SU-DHL-6 (cell line): ENCODE results near the gene SIGLEC1.

ENCODE experiments used
- H2AFZ ChIP-seq: fragments of 200-600 bp; sonication (generic); 2 replicates; pipeline ENCODE4 v1.6.1; 2014; ENCODE audit warnings: low read depth, mild to moderate bottlenecking, moderate library complexity, mixed read lengths, antibody characterized with exemption, low read length; ENCODE audit not compliant: severe bottlenecking
- H3F3A ChIP-seq: fragments of 200-600 bp; shearing (Covaris generic); 2 replicates; pipeline ENCODE4 v1.6.0; 2016; ENCODE audit warnings: antibody characterized with exemption, mild to moderate bottlenecking; ENCODE audit not compliant: insufficient read depth
- H3K27ac ChIP-seq: fragments of 200-600 bp; sonication (generic); 2 replicates; pipeline ENCODE4 v1.5.1; 2016; ENCODE audit warnings: low read depth, mild to moderate bottlenecking, low read length, moderate library complexity, mixed read lengths
- H3K27me3 ChIP-seq: fragments of 200-600 bp; sonication (generic), shearing (Covaris generic); 2 replicates; pipeline ENCODE4 v1.6.0; 2014; ENCODE audit warnings: mild to moderate bottlenecking, low read length
- H3K36me3 ChIP-seq: fragments of 200-600 bp; sonication (generic); 2 replicates; pipeline ENCODE4 v1.6.1; 2014; ENCODE audit warnings: mild to moderate bottlenecking, low read length, mixed read lengths
- H3K4me2 ChIP-seq: fragments of 300-600, 200-600 bp; shearing (Covaris generic), sonication (generic); 2 replicates; pipeline ENCODE4 v1.6.0; 2014; ENCODE audit warnings: low read length, low read depth, mild to moderate bottlenecking; ENCODE audit not compliant: poor library complexity, severe bottlenecking
- H3K4me3 ChIP-seq: fragments of 200-600 bp; sonication (generic); 2 replicates; pipeline ENCODE4 v1.5.1; 2014; ENCODE audit warnings: antibody characterized with exemption, low read length, mild to moderate bottlenecking, mixed read lengths; ENCODE audit not compliant: insufficient read depth, poor library complexity, severe bottlenecking
- H3K79me2 ChIP-seq: fragments of 200-600 bp; sonication (generic); 2 replicates; pipeline ENCODE4 v1.6.1; 2014; ENCODE audit warnings: mild to moderate bottlenecking, low read length, moderate library complexity; ENCODE audit not compliant: insufficient read depth
- H3K9ac ChIP-seq: fragments of 200-600 bp; sonication (generic); 2 replicates; pipeline ENCODE4 v1.7.0; 2014; ENCODE audit warnings: mild to moderate bottlenecking, low read length
- H3K9me2 ChIP-seq: fragments of 200-600 bp; sonication (generic); replicated peaks from 2 replicates; pipeline ENCODE4 v1.6.1; 2014; ENCODE audit warnings: low read length; ENCODE audit not compliant: insufficient read depth
- H3K9me3 ChIP-seq: fragments of 200-600 bp; sonication (generic); 2 replicates; pipeline ENCODE4 v1.6.1; 2014; ENCODE audit warnings: low read length, mixed read lengths; ENCODE audit not compliant: insufficient read depth
- H4K20me1 ChIP-seq: fragments of 200-600 bp; sonication (generic); 2 replicates; pipeline ENCODE4 v1.6.1; 2014; ENCODE audit warnings: low read depth, mild to moderate bottlenecking, antibody characterized with exemption, low read length, moderate library complexity, mixed read lengths
- CTCF ChIP-seq: fragments of 200-600 bp; sonication (generic); IDR thresholded peaks from one replicate; pipeline ENCODE4 v1.5.1; 2017; ENCODE audit warnings: antibody characterized with exemption, mild to moderate bottlenecking, low read length, moderate library complexity; ENCODE audit not compliant: insufficient read depth, poor library complexity, severe bottlenecking
- EZH2phosphoT487 ChIP-seq: fragments of 200-600 bp; sonication (generic), shearing (Covaris generic); conservative IDR thresholded peaks from 2 replicates; pipeline ENCODE4 v1.6.1; 2018; ENCODE audit warnings: mild to moderate bottlenecking, antibody characterized with exemption, low read length, moderate library complexity, mixed read lengths

SIGLEC1 gene

GRCh38 chr20:3751675-3752385 lies 39.4 kb upstream of the SIGLEC1 start:
- no peak overlapping the region for H3K4me2 ChIP-seq
- no peaks in the 10 kb centered on the region for H3K79me2 ChIP-seq
- H2AFZ ChIP-seq: no peak overlapping the region
- H3K9me3 ChIP-seq: no peaks in the 10 kb centered on the region
- H3K4me3 ChIP-seq: no peak overlapping the region
- H3K27ac ChIP-seq: no peak overlapping the region
- H3K27me3 ChIP-seq: no peaks in the 10 kb centered on the region
- no peaks in the 10 kb centered on the region for H3F3A ChIP-seq
- H3K9me2 ChIP-seq: no peaks in the 10 kb centered on the region
- TF ChIP-seq EZH2phosphoT487 (no peak), CTCF (no peak)
- no peaks in the 10 kb centered on the region for H3K36me3 ChIP-seq
- no peak overlapping the region for H3K9ac ChIP-seq
- H4K20me1 ChIP-seq: no peaks in the 10 kb centered on the region; the same call in 1 of the 2 replicates

- H3K36me3 ChIP-seq: no peaks in the 10 kb centered on the region
- no peak overlapping the region for H2AFZ ChIP-seq
- H4K20me1 ChIP-seq: no peaks in the 10 kb centered on the region; the same call in 1 of the 2 replicates
- H3F3A ChIP-seq: no peaks in the 10 kb centered on the region
- no peaks in the 10 kb centered on the region for H3K9me3 ChIP-seq
- no peak overlapping the region for H3K9ac ChIP-seq
- no peaks in the 10 kb centered on the region for H3K27me3 ChIP-seq
- no peak overlapping the region for H3K4me3 ChIP-seq
- no peak overlapping the region for H3K4me2 ChIP-seq
- H3K9me2 ChIP-seq: no peaks in the 10 kb centered on the region
- H3K27ac ChIP-seq: no peak overlapping the region
- H3K79me2 ChIP-seq: no peaks in the 10 kb centered on the region
- TF ChIP-seq CTCF (no peak), EZH2phosphoT487 (no peak)
These were observed 38.9 kb upstream of the SIGLEC1 start for GRCh38 chr20:3751305-3751674.

- H3K9ac ChIP-seq: no peak overlapping the region
These were observed 37.5 kb upstream of the SIGLEC1 start for GRCh38 chr20:3749689-3750531.

More at GRCh38 chr20:3749689-3750531, 37.5 kb upstream of the SIGLEC1 start:
- no peak overlapping the region for H3K4me2 ChIP-seq
- no peaks in the 10 kb centered on the region for H3K27me3 ChIP-seq
- H3K27ac ChIP-seq: no peak overlapping the region
- no peaks in the 10 kb centered on the region for H3F3A ChIP-seq
- no peaks in the 10 kb centered on the region for H3K9me3 ChIP-seq
- H2AFZ ChIP-seq: no peak overlapping the region
- no peak overlapping the region for H3K4me3 ChIP-seq
- no peaks in the 10 kb centered on the region; the same call in 1 of the 2 replicates for H4K20me1 ChIP-seq
- TF ChIP-seq CTCF (peak; percentile 63), EZH2phosphoT487 (no peak)
- no peaks in the 10 kb centered on the region for H3K9me2 ChIP-seq
- H3K79me2 ChIP-seq: no peaks in the 10 kb centered on the region
- H3K36me3 ChIP-seq: no peaks in the 10 kb centered on the region
